ENCODE measurements around the gene DNAH14. TPM values are rescaled to one million over a fixed set of nuclear protein-coding genes. Genes with fewer than 3 reads are reported as not detected.

The DNAH14 gene
- total and polyA plus RNA-seq, 2 of the 8 experiments (the other 6 are each of a cell fraction or from before 2014, with no cell fraction given) = 8.4 to 40.7 TPM

DNA sequence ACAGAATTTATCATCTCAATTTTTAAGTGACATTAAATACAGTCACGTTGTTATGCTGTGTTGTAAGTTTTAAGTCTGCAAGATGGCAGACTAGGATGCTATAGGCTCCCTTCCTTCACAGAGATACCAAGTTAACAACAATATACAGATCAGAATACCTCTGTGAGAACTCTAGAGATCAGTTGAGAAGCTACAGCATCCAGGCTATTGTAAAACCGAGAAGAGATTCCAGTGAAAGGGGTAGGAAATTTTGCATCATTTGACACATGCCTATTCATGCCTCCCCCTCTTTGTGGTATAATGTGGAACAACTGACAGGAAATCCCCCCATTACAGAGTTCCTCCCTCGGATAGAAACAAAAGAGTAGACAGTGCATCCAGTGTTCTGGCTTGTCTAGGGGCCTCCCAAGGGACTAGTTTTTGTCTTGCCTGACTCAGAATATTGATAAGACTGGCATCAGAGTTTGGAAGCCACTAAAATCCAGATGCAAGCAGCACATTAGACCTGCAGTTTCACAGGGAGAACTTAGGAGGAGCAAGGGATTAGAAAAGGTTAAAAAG lies 417.7 kb downstream of the DNAH14 start:
- Histone ChIP-seq H2BK20ac (ENCODE audit: low read length) (no peak overlapping the region), H3K27ac (ENCODE audit: low read depth, low read length) (no peak overlapping the region), H2BK12ac (ENCODE audit: low read depth, low read length) (no peak overlapping the region), H3K4ac (replicated peaks; ENCODE audit: insufficient read length, low read depth, low read length) (no peak overlapping the region), H2BK15ac (ENCODE audit: low read length) (no peak overlapping the region), H3K36me3 (ENCODE audit: control insufficient read depth in 2 of 4, insufficient read depth in 4 of 4, low read length in 3 of 4) (no peaks in the 10 kb centered on the region), H2BK5ac (ENCODE audit: low read depth, low read length) (no peak overlapping the region), H3K14ac (ENCODE audit: insufficient read length) (no peak overlapping the region), H3K9me3 (ENCODE audit: insufficient read depth in 2 of 2, low read depth in 1 of 2, low read length in 1 of 2) (no peaks in the 10 kb centered on the region), H3K56ac (replicated peaks; ENCODE audit: insufficient read length, low read depth, low read length) (no peak overlapping the region), H2AK5ac (ENCODE audit: low read depth, low read length) (no peak overlapping the region), H2AFZ (ENCODE audit: low read length) (peak overlapping the region; percentile 89; the same call in 1 of the 2 replicates), H3K4me1 (replicated peaks in 1 of 4; ENCODE audit: control insufficient read depth in 3 of 4, insufficient read depth in 4 of 4, low read length in 3 of 4) (no peaks in the 10 kb centered on the region), H2BK120ac (replicated peaks; ENCODE audit: low read depth, low read length) (no peak overlapping the region), H4K5ac (ENCODE audit: insufficient read length, low read depth, low read length) (no peak overlapping the region), H3K18ac (ENCODE audit: extremely low read depth, low read length) (no peak overlapping the region), H3K4me3 (ENCODE audit: extremely low read depth in 1 of 4, insufficient read depth in 2 of 4, low read depth in 3 of 4, low read length in 4 of 4) (no peak overlapping the region), H3K23ac (ENCODE audit: insufficient read length) (no peak overlapping the region), H3K79me2 (ENCODE audit: control insufficient read depth in 1 of 2, insufficient read depth in 2 of 2, low read length in 2 of 2) (no peaks in the 10 kb centered on the region), H4K20me1 (replicated peaks in 1 of 2; ENCODE audit: control insufficient read depth in 1 of 2, insufficient read depth in 2 of 2, low read length in 2 of 2) (no peaks in the 10 kb centered on the region), H3K23me2 (ENCODE audit: low read depth, low read length) (no peaks in the 10 kb centered on the region), H3K79me1 (ENCODE audit: low read depth, low read length) (no peaks in the 10 kb centered on the region), H3K9ac (replicated peaks in 1 of 4; ENCODE audit: extremely low read depth in 1 of 4, low read depth in 3 of 4, low read length in 3 of 4) (no peak overlapping the region), H4K8ac (ENCODE audit: extremely low read depth, insufficient read depth, low read length) (no peak overlapping the region), H3K27me3 (replicated peaks in 1 of 4; ENCODE audit: control insufficient read depth in 3 of 4, extremely low read depth in 1 of 4, insufficient read depth in 3 of 4, low read length in 3 of 4) (no peaks in the 10 kb centered on the region), H3K4me2 (ENCODE audit: insufficient read depth in 1 of 2, low read depth in 2 of 2, low read length in 2 of 2) (no peak overlapping the region), H4K91ac (replicated peaks; ENCODE audit: insufficient read length, low read length) (no peak overlapping the region)
- ChIA-PET CTCF (ENCODE audit: partially characterized antibody) (interaction anchor here (1.0 to 1.3 kb wide), 2 partner anchors 26 to 121 kb away, joined by 3 read pairs; no protein-coding TSS in a partner anchor), POLR2A (ENCODE audit: partially characterized antibody) (no interaction called here)
- no peak for FAIRE-seq
- DNase-seq (ENCODE audit: low read depth in 1 of 2, low spot score in 2 of 2) = no peak
- WGBS, 2 experiments (ENCODE audit: extremely low coverage in 1 of 2, insufficient coverage in 1 of 2, insufficient read length in 1 of 2, insufficient replicate concordance in 2 of 2, low coverage in 1 of 2, low lambda C conversion rate in 2 of 2, missing lambda C conversion rate in 1 of 2) = 81% methylated on average over 3 of the region's 3 CpGs; no CpG with 5 or more reads in 1 of the 2 experiments
- no peak for TF ChIP-seq NRF1 (IDR thresholded peaks at IDR 0.05; ENCODE audit: low read depth, low read length)
- TF ChIP-seq HDAC6 (IDR thresholded peaks at IDR 0.05; ENCODE audit: low read depth, low read length) = no peak
- TF ChIP-seq, protein P1, sequence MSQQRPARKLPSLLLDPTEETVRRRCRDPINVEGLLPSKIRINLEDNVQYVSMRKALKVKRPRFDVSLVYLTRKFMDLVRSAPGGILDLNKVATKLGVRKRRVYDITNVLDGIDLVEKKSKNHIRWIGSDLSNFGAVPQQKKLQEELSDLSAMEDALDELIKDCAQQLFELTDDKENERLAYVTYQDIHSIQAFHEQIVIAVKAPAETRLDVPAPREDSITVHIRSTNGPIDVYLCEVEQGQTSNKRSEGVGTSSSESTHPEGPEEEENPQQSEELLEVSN (IDR thresholded peaks at IDR 0.05) = no peak
- no peak for TF ChIP-seq RNF2 (IDR thresholded peaks at IDR 0.05; ENCODE audit: borderline replicate concordance, low read depth, low read length, missing control alignments, poor library complexity, severe bottlenecking)
- TF ChIP-seq RXRA (IDR thresholded peaks at IDR 0.05; ENCODE audit: insufficient read depth, low read depth, low read length) = no peak
- TF ChIP-seq SP2 (IDR thresholded peaks at IDR 0.05; ENCODE audit: low read length) = no peak
- TF ChIP-seq, protein P2, sequence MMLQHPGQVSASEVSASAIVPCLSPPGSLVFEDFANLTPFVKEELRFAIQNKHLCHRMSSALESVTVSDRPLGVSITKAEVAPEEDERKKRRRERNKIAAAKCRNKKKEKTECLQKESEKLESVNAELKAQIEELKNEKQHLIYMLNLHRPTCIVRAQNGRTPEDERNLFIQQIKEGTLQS (IDR thresholded peaks at IDR 0.05; ENCODE audit: insufficient read depth, low read depth, low read length) = no peak
- no peak for TF ChIP-seq CHD1 (IDR thresholded peaks at IDR 0.05; ENCODE audit: low read depth, low read length)
- TF ChIP-seq EZH2 (IDR thresholded peaks at IDR 0.05; ENCODE audit: low read depth, low read length, severe bottlenecking) = no peak
- no peak for TF ChIP-seq KDM5A (IDR thresholded peaks at IDR 0.05; ENCODE audit: low read length)
- no peak for TF ChIP-seq SAP30 (IDR thresholded peaks at IDR 0.05; ENCODE audit: insufficient read depth, insufficient replicate concordance, low read length)
- TF ChIP-seq SIX5 (IDR thresholded peaks at IDR 0.05; ENCODE audit: low read depth, low read length) = no peak

Data from H1 (cell line).